ENCODE data around the gene GPR183. TPM values are rescaled to one million over a fixed set of nuclear protein-coding genes. Genes with fewer than 3 reads are reported as not detected.

The GPR183 gene
- polyA plus RNA-seq, 10 donors: 1.3 to 6.7 (median 2.5) TPM

GRCh38 chr13:99295488-99296252 lies 11.5 kb downstream of the GPR183 start:
- no peak for DNase-seq

DNA sequence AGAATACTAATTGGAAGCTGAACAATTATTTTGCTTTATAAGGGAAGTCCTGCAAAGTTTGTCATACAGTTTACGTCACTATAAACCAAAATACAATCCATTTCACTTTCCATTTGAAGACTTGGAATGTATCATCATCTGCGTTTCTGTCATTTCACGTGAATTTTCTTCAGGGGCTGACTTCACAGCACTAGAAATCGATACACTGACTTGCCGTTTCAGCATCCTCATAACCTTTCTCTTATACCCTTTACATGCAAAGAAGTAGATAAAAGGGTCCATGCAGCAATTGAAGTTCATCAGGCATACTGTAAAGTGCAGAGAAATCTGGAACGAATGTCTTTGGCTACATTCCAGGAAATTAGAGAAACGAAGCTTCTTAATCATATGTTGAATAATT lies 12.2 kb downstream of the GPR183 start:
- no peak for DNase-seq

DNA sequence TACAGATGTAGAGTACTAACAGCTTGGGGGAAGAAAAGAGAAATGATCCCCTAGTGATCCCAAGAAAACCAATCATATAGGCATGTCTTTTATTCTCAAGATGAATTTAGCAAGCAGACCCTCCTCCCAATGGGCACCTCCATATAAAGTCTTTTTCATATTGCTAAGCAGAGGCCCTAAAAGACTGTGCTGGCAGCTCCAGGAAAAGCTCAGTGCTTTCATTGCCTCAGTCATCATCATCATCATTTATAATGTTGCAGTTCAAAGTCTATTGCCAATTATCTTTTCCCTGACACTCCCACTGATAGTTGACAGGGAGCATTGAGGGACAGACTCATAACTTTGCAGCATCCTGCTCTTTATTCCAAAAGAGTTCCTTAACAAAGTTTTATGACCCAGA lies 13.0 kb downstream of the GPR183 start:
- no peak for DNase-seq

DNA sequence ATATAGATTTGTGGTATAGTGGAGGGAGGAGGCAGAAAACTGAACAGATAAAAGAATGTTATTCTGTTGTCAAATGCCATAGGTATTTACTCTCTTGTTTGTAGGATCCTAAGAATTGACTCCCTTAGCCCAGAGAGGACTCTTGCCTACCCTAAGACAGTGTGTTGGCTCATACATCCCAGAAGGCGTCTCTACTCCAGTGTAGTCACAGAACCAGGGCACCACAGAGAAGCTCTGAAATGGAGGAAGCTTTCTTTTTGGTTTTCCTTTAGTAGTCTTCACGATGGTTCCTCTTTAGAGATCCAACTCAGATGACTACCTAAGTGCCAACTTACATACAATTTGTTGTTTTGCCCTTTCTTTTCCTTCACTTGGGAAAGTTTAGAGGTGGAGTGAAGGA lies 14.0 kb downstream of the GPR183 start:
- DNase-seq: no peak

GRCh38 chr13:99290894-99291293 lies 16.3 kb downstream of the GPR183 start:
- DNase-seq: no peak

- DNase-seq: no peak
Observed at GRCh38 chr13:99289674-99290337, 17.4 kb downstream of the GPR183 start.

- no peak for DNase-seq
Observed at GRCh38 chr13:99289271-99289670, 17.9 kb downstream of the GPR183 start.

DNA sequence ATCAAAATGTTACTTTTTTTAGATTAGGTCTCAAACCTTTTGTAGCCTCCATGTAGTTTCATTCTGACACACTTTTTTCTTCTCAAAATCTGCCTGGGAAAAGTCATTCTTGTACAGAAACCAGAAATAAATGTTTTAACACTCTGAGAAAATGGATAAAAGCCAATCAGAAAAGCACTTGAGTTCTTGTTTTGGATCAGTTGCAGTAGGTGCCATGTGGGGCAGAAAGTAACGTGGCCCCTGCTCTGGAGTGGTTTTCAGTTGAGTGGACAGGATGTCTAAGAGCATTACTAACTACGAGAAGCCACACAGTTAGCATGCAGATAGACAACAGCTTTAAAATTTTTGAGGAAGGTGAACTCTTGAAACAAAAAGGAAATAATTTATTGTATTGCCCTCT lies 19.1 kb downstream of the GPR183 start:
- DNase-seq: no peak

- no peak for DNase-seq
Observed at GRCh38 chr13:99287551-99287950, 19.6 kb downstream of the GPR183 start.

DNA sequence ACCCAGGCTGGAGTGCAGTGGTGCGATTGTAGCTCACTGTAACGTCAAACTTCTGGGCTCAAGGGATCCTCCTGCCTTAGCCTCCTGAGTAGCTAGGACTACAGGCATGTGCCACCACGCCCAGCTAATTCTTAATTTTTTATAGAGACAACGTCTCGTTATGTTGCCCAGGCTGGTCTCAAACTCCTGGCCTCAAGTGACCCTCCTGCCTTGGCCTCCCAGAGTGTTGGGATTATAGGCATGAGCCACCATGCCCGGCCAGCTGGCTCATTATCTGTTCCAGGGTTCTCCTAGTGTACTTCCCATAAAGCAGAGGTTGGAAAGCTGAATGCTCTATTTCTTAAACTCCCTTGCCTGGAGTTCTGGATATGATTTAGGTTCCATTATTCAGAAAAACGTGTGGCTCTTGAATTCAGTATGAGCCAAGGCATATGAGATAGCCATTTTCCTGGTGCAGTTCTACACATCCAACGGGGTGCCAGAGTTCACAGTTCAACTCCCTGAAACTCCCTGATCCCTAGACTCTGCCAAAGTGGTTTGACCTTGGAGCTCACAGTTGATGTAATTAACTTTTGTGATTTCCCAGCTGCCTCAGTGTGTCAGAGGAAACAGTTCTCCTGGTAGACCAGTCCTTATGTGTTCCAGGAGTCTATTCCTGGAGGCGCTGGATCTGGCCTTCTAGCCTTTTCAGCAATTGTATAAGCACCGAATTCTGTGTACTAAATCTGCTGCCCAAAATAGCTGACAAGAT lies 21.6 kb downstream of the GPR183 start:
- no peak for DNase-seq

GRCh38 chr13:99282264-99283231 lies 24.7 kb downstream of the GPR183 start:
- DNase-seq: peak in 2 of 3 donors; percentile 29 to 63

DNA sequence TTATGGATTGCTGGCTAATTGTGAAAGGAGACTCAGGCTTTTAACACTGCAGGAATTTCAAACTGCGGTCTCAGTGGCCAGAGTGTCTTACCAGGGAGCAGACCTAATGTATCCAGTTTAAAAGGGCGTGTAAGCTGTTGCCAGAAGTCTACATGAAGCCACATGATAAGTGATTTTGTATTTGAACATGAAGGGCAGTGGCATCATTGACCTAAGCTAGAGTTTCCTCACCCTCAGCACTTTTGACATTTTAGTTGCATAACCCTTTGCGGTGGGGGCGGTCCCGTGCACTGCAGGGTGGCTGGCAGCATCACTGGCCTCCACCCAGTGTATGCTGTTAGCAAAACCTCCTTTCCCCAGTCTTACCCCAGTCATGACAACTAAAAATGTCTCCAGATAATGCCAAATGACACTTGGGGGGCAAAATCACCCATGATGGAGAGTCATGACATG lies 25.4 kb downstream of the GPR183 start:
- peak in 1 of 3 donors; percentile 58 for DNase-seq

- DNase-seq: peak in 1 of 3 donors; percentile 55
Observed at GRCh38 chr13:99280166-99280565, 27.0 kb downstream of the GPR183 start.

DNA sequence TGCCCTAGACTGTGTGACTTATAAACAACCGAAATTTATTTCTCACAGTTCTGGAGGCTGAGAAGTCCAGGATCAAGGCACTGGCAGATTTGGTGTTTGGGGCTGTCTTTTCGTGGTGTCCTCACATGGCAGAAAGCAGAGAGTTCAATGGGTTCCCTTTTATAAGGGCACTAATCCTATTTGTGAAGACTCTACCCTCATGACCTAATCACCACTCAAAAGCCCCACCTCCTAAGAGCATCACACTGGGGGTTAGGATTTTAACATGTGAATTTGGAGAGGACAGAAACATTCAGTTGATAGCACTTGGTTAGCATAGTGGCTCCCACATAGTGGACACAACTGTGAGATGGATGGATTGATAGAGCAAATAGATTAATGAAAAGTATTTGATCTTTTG lies 27.6 kb downstream of the GPR183 start:
- DNase-seq: no peak

- no peak for DNase-seq
Observed at GRCh38 chr13:99278843-99279242, 28.4 kb downstream of the GPR183 start.

- no peak for DNase-seq
Observed at GRCh38 chr13:99278200-99278599, 29.0 kb downstream of the GPR183 start.

DNA sequence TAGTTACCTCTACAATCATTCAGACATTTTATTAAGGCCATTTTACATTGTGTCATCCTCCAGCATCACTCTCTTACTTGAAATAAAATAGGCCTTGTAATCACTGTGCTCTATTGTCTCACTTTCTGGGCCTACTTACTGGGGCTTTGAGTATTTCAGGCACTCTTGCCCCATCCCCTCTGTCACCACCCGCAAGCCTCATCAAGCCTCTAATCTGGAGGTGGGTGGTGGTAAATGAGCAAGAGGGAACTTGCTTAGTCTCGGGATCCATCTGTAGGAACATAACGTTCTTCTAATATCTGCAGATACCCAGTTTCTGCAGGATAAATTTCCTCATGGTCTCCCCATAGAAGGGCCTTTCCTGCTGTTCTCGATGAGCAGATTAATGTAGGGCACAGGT lies 29.6 kb downstream of the GPR183 start:
- no peak for DNase-seq

DNA sequence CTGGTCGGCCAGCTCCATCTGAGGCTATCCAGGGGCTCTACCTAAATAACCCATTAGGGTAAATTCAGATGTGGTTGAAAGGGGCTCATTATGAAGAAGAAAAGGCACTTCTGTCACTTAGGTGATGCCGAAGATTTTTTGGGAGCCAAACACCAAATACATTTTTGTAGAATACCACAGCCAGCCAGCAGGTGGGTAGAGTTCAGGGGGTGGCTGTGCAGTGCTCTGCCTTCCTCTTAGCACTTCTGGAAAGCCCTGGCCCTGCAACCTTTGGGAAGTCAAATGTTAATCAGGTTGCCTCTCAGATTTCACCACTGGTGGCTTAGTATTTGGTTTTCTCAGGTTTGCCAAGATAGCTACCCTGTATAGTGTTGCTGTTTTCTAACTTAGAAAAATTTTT lies 30.5 kb downstream of the GPR183 start:
- DNase-seq: no peak

DNA sequence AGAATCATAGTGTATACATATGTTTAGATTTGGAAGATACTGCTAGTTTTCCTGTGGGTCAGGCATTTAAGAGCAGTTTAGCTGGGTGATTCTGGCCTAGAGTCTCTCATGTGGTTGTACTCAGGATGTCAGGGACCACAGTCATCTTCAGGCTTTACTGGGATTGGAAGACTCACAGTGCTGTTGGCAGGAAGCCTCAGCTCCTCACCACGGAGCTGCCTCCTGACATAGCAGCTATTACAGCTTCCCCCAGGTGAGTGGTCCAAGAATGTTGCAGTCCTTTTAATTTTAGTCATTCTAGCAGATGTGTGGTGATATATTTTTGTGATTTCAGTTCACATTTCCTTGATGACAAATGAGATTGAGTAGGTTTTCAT lies 32.1 kb downstream of the GPR183 start:
- DNase-seq: peak in 1 of 3 donors; percentile 58

DNA sequence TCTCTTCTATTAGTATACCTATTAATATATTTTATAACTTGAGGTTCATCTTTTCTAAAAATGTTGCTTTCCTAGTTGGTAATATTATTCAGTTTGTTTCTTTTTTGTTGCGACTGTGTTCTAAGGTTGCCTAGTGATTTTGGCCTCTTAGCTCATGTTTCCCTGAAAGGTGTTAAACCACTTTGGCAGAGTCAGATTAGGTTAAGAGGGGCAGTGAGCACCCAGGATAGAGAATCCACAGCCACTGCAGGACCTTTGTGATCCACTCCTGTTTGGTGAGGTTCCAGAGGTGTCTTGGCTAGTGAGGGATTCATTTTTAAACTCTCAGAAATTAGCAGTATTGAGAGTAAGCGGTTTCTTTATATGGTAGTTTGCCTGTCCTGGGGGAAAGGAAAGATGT lies 34.1 kb downstream of the GPR183 start:
- no peak for DNase-seq

DNA sequence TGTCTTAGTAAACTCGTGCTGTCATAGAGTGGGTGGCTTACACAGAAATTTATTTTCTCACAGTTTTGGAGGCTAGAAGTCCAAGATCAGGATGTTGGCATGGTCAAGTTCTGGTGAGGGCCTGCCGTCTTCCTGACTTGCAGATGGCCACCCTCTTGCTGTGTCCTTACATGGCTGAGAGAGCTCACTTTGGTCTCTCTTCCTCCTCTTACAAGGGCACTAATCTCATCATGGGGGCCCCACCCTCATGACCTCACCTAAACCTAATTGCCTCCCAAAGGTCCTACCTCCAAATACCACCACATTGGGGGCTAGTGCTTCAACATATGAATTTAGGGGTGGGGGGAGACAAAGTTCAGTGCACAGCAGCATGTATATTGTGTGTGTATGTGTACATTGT lies 34.7 kb downstream of the GPR183 start:
- no peak for DNase-seq

DNA sequence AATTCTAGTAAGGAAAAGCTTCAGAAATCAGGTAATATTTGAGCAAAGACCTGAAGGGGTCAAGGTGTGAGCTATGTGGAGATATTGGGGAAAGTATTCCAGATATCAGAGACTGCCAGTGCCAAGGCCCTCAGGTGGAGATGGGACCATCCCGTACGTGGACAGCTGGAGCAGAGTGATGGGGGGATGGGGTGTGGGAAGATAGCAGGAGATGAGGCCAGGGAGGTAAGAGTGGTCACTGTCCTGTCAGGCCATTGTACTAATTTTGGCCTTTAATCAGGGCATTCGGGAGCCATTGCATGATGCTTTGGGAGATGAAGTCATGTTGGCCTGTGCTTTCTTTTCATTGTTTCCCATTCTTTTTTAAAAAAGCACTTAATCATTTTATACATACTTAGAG lies 36.0 kb downstream of the GPR183 start:
- no peak for DNase-seq

Measured in muscle of back (tissue), 11 donors.